Breast epithelium (tissue), 4 donors: Measurements from ENCODE around the gene TMEM254. TPM values are rescaled to one million over a fixed set of nuclear protein-coding genes. Genes with fewer than 3 reads are reported as not detected.

Experiments used
- DNase-seq, 2 donors: peaks; one replicate each; pipeline ENCODE4 v3.0.0-alpha.2; 2019; ENCODE audit warnings: low spot score in 2 of 2
- H3K27ac ChIP-seq, 2 donors: fragments of 200-600 bp; sonication (generic) in 1 of 2; one replicate each; pipeline ENCODE4 v1.5.1; 2016 to 2019; ENCODE audit warnings: mild to moderate bottlenecking in 1 of 2
- H3K27me3 ChIP-seq, 2 donors: fragments of 200-600 bp; sonication (generic) in 1 of 2; one replicate each; pipeline versions ENCODE4 v1.5.1 to v1.6.0; 2017 to 2019; ENCODE audit warnings: control low read depth in 1 of 2, mild to moderate bottlenecking in 1 of 2
- H3K36me3 ChIP-seq: fragments of 200-600 bp; one replicate; pipeline ENCODE4 v1.5.1; 2019
- H3K4me1 ChIP-seq, 2 donors: fragments of 200-600 bp; sonication (generic); one replicate each; pipeline ENCODE4 v1.5.1; 2016 to 2019; ENCODE audit warnings: control low read depth in 1 of 2
- H3K4me3 ChIP-seq, 3 donors: fragments of 200-600 bp; sonication (generic); 1 replicate in 2 of 3; 2 replicates in 1 of 3; pipeline ENCODE4 v1.5.1; 2016 to 2019; ENCODE audit warnings: mild to moderate bottlenecking in 3 of 3, moderate library complexity in 2 of 3
- H3K9me3 ChIP-seq, 2 donors: fragments of 200-600 bp; sonication (generic) in 1 of 2; one replicate each; pipeline ENCODE4 v1.5.1; 2016 to 2019; ENCODE audit warnings: control low read depth in 1 of 2
- CTCF ChIP-seq, 3 donors: fragments of 450-650 bp; IDR thresholded peaks; one replicate each; pipeline ENCODE4 v1.5.1; 2016 to 2017; ENCODE audit warnings: antibody characterized with exemption in 3 of 3, mild to moderate bottlenecking in 3 of 3, moderate library complexity in 3 of 3
- POLR2A ChIP-seq: fragments of 450-650 bp; IDR thresholded peaks from one replicate; pipeline ENCODE4 v1.6.1; 2016; ENCODE audit warnings: antibody characterized with exemption, mild to moderate bottlenecking, moderate library complexity
- POLR2AphosphoS5 ChIP-seq, 3 donors: sonication (generic); formaldehyde crosslinking; IDR thresholded peaks; one replicate each; pipeline ENCODE4 v1.6.1; 2017; ENCODE audit warnings: antibody characterized with exemption in 3 of 3
- intact Hi-C: fragments of 100-400 bp; cut with DNase I; formaldehyde crosslinking; loops from one replicate; pipeline ENCODE4 v1.15.1; 2023; ENCODE audit warnings: low total_unique reads
- total RNA-seq, 3 donors: library from RNA; depleted of rRNA; stranded (reverse); fragments of >200 nt; gene quantifications; one replicate each; pipeline ENCODE4 v1.1.0, GENCODE V29; 2016

Gene TMEM254
- total RNA-seq, 3 donors from 2014 or later = 13.3 to 29.7 (median 18.7) TPM

DNA sequence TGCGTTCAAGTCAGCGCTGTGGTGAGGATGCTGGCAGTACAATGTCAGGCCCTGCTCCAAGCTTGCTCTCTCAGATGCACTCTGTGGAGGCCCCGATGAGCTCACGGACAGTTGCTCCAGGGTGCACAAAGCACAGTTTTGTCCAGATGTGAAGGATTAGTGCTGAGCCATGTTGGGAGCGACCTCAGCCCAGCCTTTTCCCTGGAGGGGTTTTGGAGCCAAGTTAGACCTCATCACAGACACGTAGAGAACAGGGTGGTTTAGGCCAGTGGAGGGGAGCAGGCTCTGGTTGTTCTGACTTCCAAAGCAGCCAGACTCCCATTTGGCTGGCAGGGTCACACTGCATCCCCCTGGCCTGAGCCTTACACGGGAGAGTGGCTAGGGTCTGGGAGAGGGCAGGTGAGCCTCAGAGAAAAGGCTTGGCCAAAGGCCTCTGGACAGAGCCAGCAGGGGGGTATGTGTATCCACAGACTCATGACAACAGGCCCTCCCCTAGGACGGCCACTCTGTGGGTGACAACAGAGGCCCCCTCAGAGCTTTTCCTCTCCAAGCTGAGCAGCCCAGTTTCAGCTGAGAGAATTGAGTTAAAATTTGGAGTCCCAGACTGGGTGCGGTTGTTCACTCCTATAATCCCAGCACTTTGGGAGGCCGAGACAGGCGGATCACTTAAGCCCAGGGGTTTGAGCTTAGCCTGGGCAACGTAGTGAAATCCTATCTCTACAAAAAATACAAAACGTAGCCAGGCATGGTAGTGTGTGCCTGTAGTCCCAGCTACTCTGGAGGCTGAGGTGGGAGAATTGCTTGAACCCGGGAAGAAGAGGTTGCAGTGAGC lies 58.8 kb downstream of the TMEM254 start:
- intact Hi-C loops = no loop called here
- TF ChIP-seq POLR2AphosphoS5 (IDR thresholded peaks at IDR 0.05) = no peak
- no peaks in the 10 kb centered on the region for H3K4me1 ChIP-seq
- no peaks in the 10 kb centered on the region for H3K27me3 ChIP-seq
- H3K27ac ChIP-seq = peak overlapping the region; percentile 50 to 86
- no peak for DNase-seq
- no peak overlapping the region for H3K4me3 ChIP-seq
- H3K9me3 ChIP-seq = no peaks in the 10 kb centered on the region
- no peaks in the 10 kb centered on the region for H3K36me3 ChIP-seq

GRCh38 chr10:80137920-80138319 lies 59.5 kb downstream of the TMEM254 start:
- Histone ChIP-seq H3K4me3 (no peak overlapping the region), H3K9me3 (no peaks in the 10 kb centered on the region), H3K27ac (peak overlapping the region in 1 of 2 donors; percentile 50), H3K27me3 (no peaks in the 10 kb centered on the region), H3K4me1 (no peaks in the 10 kb centered on the region), H3K36me3 (no peaks in the 10 kb centered on the region)
- intact Hi-C loops = no loop called here
- no peak for TF ChIP-seq CTCF (IDR thresholded peaks at IDR 0.05)
- no peak for TF ChIP-seq POLR2A
- TF ChIP-seq POLR2AphosphoS5 (IDR thresholded peaks at IDR 0.05) = no peak
- DNase-seq = no peak

DNA sequence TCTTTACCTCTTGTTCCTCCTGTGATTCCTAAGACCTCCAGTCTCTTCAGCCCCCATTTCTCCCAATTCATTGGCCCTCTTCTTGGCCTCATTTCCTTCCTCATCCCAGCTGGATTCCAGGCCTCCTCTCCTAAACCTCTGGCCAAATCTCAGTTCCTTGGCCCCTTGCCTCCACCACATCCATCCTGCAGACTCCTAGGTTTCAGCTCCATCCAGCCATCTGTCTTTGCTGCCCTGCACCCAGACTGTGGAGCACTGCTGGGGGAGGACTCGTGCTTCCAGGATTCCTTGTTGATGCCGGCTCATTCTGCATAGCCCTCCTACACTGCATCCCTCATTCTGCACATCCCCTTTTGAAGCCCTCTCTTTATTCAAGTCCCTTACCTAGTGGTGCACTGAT lies 60.8 kb downstream of the TMEM254 start:
- Histone ChIP-seq H3K27ac (no peak overlapping the region), H3K27me3 (no peaks in the 10 kb centered on the region), H3K36me3 (no peaks in the 10 kb centered on the region), H3K4me3 (no peak overlapping the region), H3K4me1 (peaks cover 0 to 5% of the 10 kb centered on the region in 2 donors), H3K9me3 (no peaks in the 10 kb centered on the region)
- intact Hi-C loops = no loop called here
- DNase-seq = no peak
- no peak for TF ChIP-seq CTCF (IDR thresholded peaks at IDR 0.05)
- no peak for TF ChIP-seq POLR2AphosphoS5 (IDR thresholded peaks at IDR 0.05)
- no peak for TF ChIP-seq POLR2A

GRCh38 chr10:80140251-80140650 lies 61.8 kb downstream of the TMEM254 start:
- H3K27ac ChIP-seq = no peak overlapping the region
- no peak overlapping the region for H3K4me3 ChIP-seq
- no peak for TF ChIP-seq POLR2AphosphoS5 (IDR thresholded peaks at IDR 0.05)
- no peak for TF ChIP-seq POLR2A
- no peak for TF ChIP-seq CTCF (IDR thresholded peaks at IDR 0.05)
- peaks cover 0 to 11% of the 10 kb centered on the region in 2 donors for H3K4me1 ChIP-seq
- no peaks in the 10 kb centered on the region for H3K9me3 ChIP-seq
- DNase-seq = no peak
- no peaks in the 10 kb centered on the region for H3K27me3 ChIP-seq
- no peaks in the 10 kb centered on the region for H3K36me3 ChIP-seq
- intact Hi-C loops = loop anchor here (5.0 kb wide), 1 partner anchor 77 kb away; no protein-coding TSS in a partner anchor

DNA sequence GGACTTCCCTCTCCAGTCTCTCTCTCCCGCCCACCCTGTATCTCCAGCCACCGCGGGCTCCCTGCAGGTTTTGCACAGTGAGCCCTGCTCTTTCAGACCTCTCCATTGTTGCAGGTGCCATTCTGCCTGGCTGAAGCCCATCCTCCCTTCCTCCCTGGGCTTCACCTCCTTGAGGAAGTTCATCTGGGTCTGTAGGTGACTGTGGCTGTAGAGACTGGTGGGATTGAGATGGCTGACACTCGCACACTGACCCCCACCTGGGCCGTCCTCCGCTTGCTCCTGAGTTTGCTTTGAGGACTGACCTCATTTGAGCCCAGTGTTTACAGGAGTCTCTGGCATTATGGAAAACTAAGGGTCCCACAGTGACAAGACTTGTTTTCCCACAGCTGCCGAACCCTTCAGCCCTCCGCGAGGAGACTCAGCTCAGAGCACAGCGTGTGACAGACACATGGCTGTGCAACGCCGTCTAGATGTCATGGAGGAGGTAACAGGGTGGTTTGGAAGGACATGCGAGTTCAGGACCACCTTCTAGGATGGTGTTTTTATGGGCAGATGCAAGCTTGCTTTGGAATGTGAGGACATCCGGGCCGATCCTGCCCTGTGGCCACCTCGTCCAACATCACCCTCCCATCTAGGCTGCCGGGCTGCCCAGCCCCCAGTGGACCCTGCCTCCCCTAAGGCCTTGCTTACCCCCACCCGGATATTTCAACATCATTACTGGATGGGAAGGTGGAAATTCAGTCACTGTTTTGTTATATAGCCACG lies 63.4 kb downstream of the TMEM254 start:
- TF ChIP-seq POLR2A = no peak
- Histone ChIP-seq H3K27me3 (no peaks in the 10 kb centered on the region), H3K36me3 (no peaks in the 10 kb centered on the region), H3K4me1 (peaks cover 0 to 11% of the 10 kb centered on the region in 2 donors), H3K9me3 (no peaks in the 10 kb centered on the region), H3K27ac (no peak overlapping the region), H3K4me3 (no peak overlapping the region)
- intact Hi-C loops = loop anchor here (5.0 kb wide), 1 partner anchor 75 kb away; no protein-coding TSS in a partner anchor
- no peak for DNase-seq

Other genes with a start within 250 kb of the TMEM254 start
- gene SFTPD, start 129.6 kb upstream of the TMEM254 start, total RNA-seq = 1 to 10 TPM in 2 of 3 donors, not detected in 1; 2.2 to 2.5 TPM
- gene PLAC9, start 54.1 kb downstream of the TMEM254 start, total RNA-seq = 10 to 100 TPM in 2 of 3 donors, 1 to 10 TPM in 1; 7.5 to 66.2 (median 13.4) TPM
- gene ANXA11, start 126.9 kb downstream of the TMEM254 start, total RNA-seq = 100 to 1,000 TPM in 1 of 3 donors, 10 to 100 TPM in 2; 83.3 to 102 (median 93.4) TPM
- gene MAT1A, start 211.0 kb downstream of the TMEM254 start, total RNA-seq = under 1 TPM in 2 of 3 donors, not detected in 1; 0.29 to 0.98 TPM